OCI-LY1 (cell line): ENCODE data around the gene GNAZ.

Experiments used
- H2AFZ ChIP-seq: fragments of 200-600 bp; sonication (generic), shearing (Covaris generic); 2 replicates; pipeline ENCODE4 v1.6.0; 2014; ENCODE audit warnings: antibody characterized with exemption, mild to moderate bottlenecking, low read length
- H3F3A ChIP-seq: fragments of 200-600 bp; sonication (generic), shearing (Covaris generic); 2 replicates; pipeline ENCODE4 v1.6.0; 2014; ENCODE audit warnings: mild to moderate bottlenecking, antibody characterized with exemption, low read length, moderate library complexity; ENCODE audit not compliant: insufficient read depth
- H3K27ac ChIP-seq: fragments of 200-600 bp; sonication (generic); 2 replicates; pipeline ENCODE4 v1.5.1; 2014; ENCODE audit warnings: low read length, mixed run types, mild to moderate bottlenecking, low read depth; ENCODE audit not compliant: poor library complexity, severe bottlenecking
- H3K27me3 ChIP-seq: fragments of 200-600 bp; sonication (generic); 2 replicates; pipeline ENCODE4 v1.6.0; 2014; ENCODE audit warnings: antibody characterized with exemption, mild to moderate bottlenecking, low read length, moderate library complexity; ENCODE audit not compliant: insufficient read depth
- H3K36me3 ChIP-seq: fragments of 200-600 bp; sonication (generic); 2 replicates; pipeline ENCODE4 v1.6.1; 2014; ENCODE audit warnings: mild to moderate bottlenecking, antibody characterized with exemption, low read length, moderate library complexity, mixed read lengths; ENCODE audit not compliant: insufficient read depth
- H3K4me1 ChIP-seq: fragments of 200-600 bp; sonication (generic); 2 replicates; pipeline ENCODE4 v1.5.1; 2014; ENCODE audit warnings: mild to moderate bottlenecking, low read length, moderate library complexity; ENCODE audit not compliant: insufficient read depth, severe bottlenecking
- H3K4me2 ChIP-seq: fragments of 200-600 bp; sonication (generic), shearing (Covaris generic); 2 replicates; pipeline ENCODE4 v1.6.1; 2014; ENCODE audit warnings: low read length
- H3K4me3 ChIP-seq: fragments of 200-600 bp; sonication (generic); 2 replicates; pipeline ENCODE4 v1.5.1; 2014; ENCODE audit warnings: low read length, low read depth, mild to moderate bottlenecking, mixed read lengths; ENCODE audit not compliant: poor library complexity, severe bottlenecking
- H3K79me2 ChIP-seq: fragments of 200-600 bp; shearing (Covaris generic); 2 replicates; pipeline ENCODE4 v1.6.1; 2016; ENCODE audit warnings: mixed run types, low read length, mixed read lengths; ENCODE audit not compliant: insufficient read depth
- H3K9ac ChIP-seq: fragments of 200-600 bp; sonication (generic), shearing (Covaris generic); 2 replicates; pipeline ENCODE4 v1.6.1; 2014; ENCODE audit warnings: mild to moderate bottlenecking, low read length, mixed read lengths
- H3K9me2 ChIP-seq: fragments of 200-600 bp; sonication (generic), shearing (Covaris generic); 2 replicates; pipeline ENCODE4 v1.6.1; 2014; ENCODE audit warnings: low read depth, mild to moderate bottlenecking, low read length, mixed read lengths
- H3K9me3 ChIP-seq: fragments of 200-600 bp; shearing (Covaris generic); 2 replicates; pipeline ENCODE4 v1.6.1; 2014; ENCODE audit warnings: low read length, mixed read lengths
- H4K20me1 ChIP-seq: fragments of 200-600 bp; sonication (generic), shearing (Covaris generic); 2 replicates; pipeline ENCODE4 v1.6.0; 2016; ENCODE audit warnings: mild to moderate bottlenecking, low read length; ENCODE audit not compliant: insufficient read depth
- CTCF ChIP-seq: fragments of 200-600 bp; sonication (generic), shearing (Covaris generic); IDR thresholded peaks from 2 replicates; pipeline ENCODE4 v1.5.1; 2017; ENCODE audit warnings: mild to moderate bottlenecking, antibody characterized with exemption, low read length, moderate library complexity, mixed read lengths
- EZH2 ChIP-seq: fragments of 200-600 bp; sonication (generic), shearing (Covaris generic); IDR thresholded peaks from 2 replicates; pipeline ENCODE4 v1.8.0; 2017; ENCODE audit warnings: borderline replicate concordance, mixed run types, mild to moderate bottlenecking, antibody characterized with exemption, low read length, moderate library complexity, mixed read lengths

GNAZ gene

GRCh38 chr22:23110922-23111527 is 40.7 kb downstream of the GNAZ start:
- no peak overlapping the region for H3K27ac ChIP-seq
- H3F3A ChIP-seq, result no peaks in the 10 kb centered on the region
- H4K20me1 ChIP-seq, result no peaks in the 10 kb centered on the region
- H3K9me3 ChIP-seq, result no peaks in the 10 kb centered on the region
- no peak overlapping the region for H3K4me2 ChIP-seq
- TF ChIP-seq EZH2, result no peak
- no peak for TF ChIP-seq CTCF
- no peaks in the 10 kb centered on the region for H3K9me2 ChIP-seq
- no peak overlapping the region for H3K9ac ChIP-seq
- H3K36me3 ChIP-seq, result no peaks in the 10 kb centered on the region
- no peaks in the 10 kb centered on the region for H3K4me1 ChIP-seq
- no peak overlapping the region for H3K4me3 ChIP-seq
- H3K79me2 ChIP-seq, result no peaks in the 10 kb centered on the region
- H3K27me3 ChIP-seq, result peaks cover 8% of the 10 kb centered on the region; the same call in 1 of the 2 replicates
- H2AFZ ChIP-seq, result no peak overlapping the region

- Histone ChIP-seq H3K27ac (no peak overlapping the region), H3K9ac (no peak overlapping the region), H2AFZ (no peak overlapping the region), H3F3A (no peaks in the 10 kb centered on the region), H4K20me1 (no peaks in the 10 kb centered on the region), H3K27me3 (peaks cover 8% of the 10 kb centered on the region; the same call in 1 of the 2 replicates), H3K9me3 (no peaks in the 10 kb centered on the region), H3K36me3 (no peaks in the 10 kb centered on the region), H3K4me3 (no peak overlapping the region), H3K4me1 (no peaks in the 10 kb centered on the region), H3K4me2 (no peak overlapping the region), H3K9me2 (no peaks in the 10 kb centered on the region), H3K79me2 (no peaks in the 10 kb centered on the region)
- no peak for TF ChIP-seq CTCF
- no peak for TF ChIP-seq EZH2
Observed at GRCh38 chr22:23112472-23113012, 42.2 kb downstream of the GNAZ start.

GRCh38 chr22:23113067-23113846 is 42.9 kb downstream of the GNAZ start:
- TF ChIP-seq CTCF, result no peak
- TF ChIP-seq EZH2, result no peak
- H3K9me3 ChIP-seq, result no peaks in the 10 kb centered on the region
- H3K36me3 ChIP-seq, result no peaks in the 10 kb centered on the region
- peaks cover 8% of the 10 kb centered on the region; the same call in 1 of the 2 replicates for H3K27me3 ChIP-seq
- H3K9me2 ChIP-seq, result no peaks in the 10 kb centered on the region
- no peak overlapping the region for H3K27ac ChIP-seq
- no peaks in the 10 kb centered on the region for H3K79me2 ChIP-seq
- no peak overlapping the region for H2AFZ ChIP-seq
- H3K9ac ChIP-seq, result no peak overlapping the region
- H3K4me1 ChIP-seq, result no peaks in the 10 kb centered on the region
- H3F3A ChIP-seq, result no peaks in the 10 kb centered on the region
- no peaks in the 10 kb centered on the region for H4K20me1 ChIP-seq
- H3K4me2 ChIP-seq, result no peak overlapping the region
- no peak overlapping the region for H3K4me3 ChIP-seq
